OCI-LY7 (cell line): ENCODE results near the gene ACTA2. TPM values are rescaled to one million over a fixed set of nuclear protein-coding genes. Genes with fewer than 3 reads are reported as not detected.

Experiments
- BruUV-seq: library from RNA; stranded (reverse); fragments of 400-500 nt; replicated peaks from 2 replicates; lab custom pipeline; 2021; lab: Mats Ljungman, UMichigan
- CTCF ChIA-PET: fragments of 300-600 bp; sonication (Branson Sonifier 250); formaldehyde crosslinking; loops from one replicate; lab custom pipeline; 2022; ENCODE audit warnings: antibody characterized with exemption; ENCODE audit not compliant: unreplicated experiment; lab: Charles Lee
- POLR2A ChIA-PET: fragments of 300-600 bp; sonication (Branson Sonifier 250); formaldehyde crosslinking; loops from one replicate; lab custom pipeline; 2022; ENCODE audit warnings: antibody characterized with exemption; lab: Charles Lee
- DNase-seq: peaks from one replicate; pipeline ENCODE4 v3.0.0-alpha.2; 2015; ENCODE audit warnings: low spot score
- H2AFZ ChIP-seq: fragments of 200-600 bp; sonication (generic), shearing (Covaris generic); 2 replicates; pipeline ENCODE4 v1.6.1; 2014; ENCODE audit warnings: mild to moderate bottlenecking, antibody characterized with exemption, low read length, moderate library complexity
- H3K27ac ChIP-seq: fragments of 200-600 bp; sonication (generic); 2 replicates; pipeline ENCODE4 v1.5.1; 2014; ENCODE audit warnings: mixed run types, low read depth, mild to moderate bottlenecking, moderate library complexity, low read length, inconsistent platforms; ENCODE audit not compliant: poor library complexity, severe bottlenecking
- H3K36me3 ChIP-seq: fragments of 200-600 bp; sonication (generic); 2 replicates; pipeline ENCODE4 v1.6.1; 2014; ENCODE audit warnings: mild to moderate bottlenecking, antibody characterized with exemption, low read length, moderate library complexity, mixed read lengths; ENCODE audit not compliant: insufficient read depth
- H3K4me1 ChIP-seq: fragments of 200-600 bp; sonication (generic); 2 replicates; pipeline ENCODE4 v1.5.1; 2014; ENCODE audit warnings: mild to moderate bottlenecking, low read length; ENCODE audit not compliant: insufficient read depth, poor library complexity, severe bottlenecking
- H3K4me2 ChIP-seq: fragments of 200-600 bp; sonication (generic); 2 replicates; pipeline ENCODE4 v1.6.1; 2014; ENCODE audit warnings: mild to moderate bottlenecking, low read length
- H3K4me3 ChIP-seq: fragments of 200-600 bp; sonication (generic); 2 replicates; pipeline ENCODE4 v1.5.1; 2014; ENCODE audit warnings: mild to moderate bottlenecking, low read depth, low read length; ENCODE audit not compliant: poor library complexity, severe bottlenecking
- H3K79me2 ChIP-seq: fragments of 200-600 bp; sonication (generic); 2 replicates; pipeline ENCODE4 v1.6.1; 2016; ENCODE audit warnings: low read depth, mild to moderate bottlenecking, low read length, moderate library complexity, mixed read lengths; ENCODE audit not compliant: insufficient read depth
- H3K9me2 ChIP-seq: fragments of 200-600 bp; sonication (generic); 2 replicates; pipeline ENCODE4 v1.6.1; 2016; ENCODE audit warnings: mild to moderate bottlenecking, low read length, mixed read lengths; ENCODE audit not compliant: insufficient read depth
- H3K9me3 ChIP-seq: fragments of 200-600 bp; sonication (generic); 2 replicates; pipeline ENCODE4 v1.6.1; 2014; ENCODE audit warnings: mild to moderate bottlenecking, mixed run types, low read length, mixed read lengths
- H4K20me1 ChIP-seq: fragments of 200-600 bp; sonication (generic); 2 replicates; pipeline ENCODE4 v1.6.1; 2014; ENCODE audit warnings: mild to moderate bottlenecking, antibody characterized with exemption, low read length, moderate library complexity, mixed read lengths; ENCODE audit not compliant: insufficient read depth
- CTCF ChIP-seq: fragments of 200-600 bp; sonication (generic); conservative IDR thresholded peaks from 2 replicates; pipeline ENCODE4 v1.5.1; 2014; ENCODE audit warnings: mild to moderate bottlenecking, antibody characterized with exemption, low read length, moderate library complexity, mixed read lengths
- EZH2phosphoT487 ChIP-seq: fragments of 200-600 bp; sonication (generic); IDR thresholded peaks from 2 replicates; pipeline ENCODE4 v1.6.1; 2018; ENCODE audit warnings: low read depth, borderline replicate concordance, mild to moderate bottlenecking, mixed run types, antibody characterized with exemption, low read length, moderate library complexity, mixed read lengths
- intact Hi-C: fragments of 100-400 bp; cut with micrococcal nuclease; formaldehyde crosslinking; loops from one replicate; pipeline ENCODE4 v1.10.0; 2022; ENCODE audit not compliant: unreplicated experiment
- total RNA-seq, 2 experiments: library from RNA; depleted of rRNA in 1 of 2; stranded (reverse); fragments of >200 nt in 1 of 2; shearing (Covaris generic) in 1 of 2; gene quantifications; 2 replicates each; pipeline ENCODE4 v1.2.3, GENCODE V29; 2014 to 2022

ACTA2 gene
- total RNA-seq, 2 experiments from 2014 or later = 1.4 to 3.3 TPM

- DNase-seq = peak; percentile 40
- peaks cover 90% of the 10 kb centered on the region for H3K79me2 ChIP-seq
- peaks cover 79% of the 10 kb centered on the region for H3K4me1 ChIP-seq
These were observed 62.8 kb downstream of the ACTA2 start for GRCh38 chr10:88889559-88890337.

GRCh38 chr10:88888810-88889445 lies 63.6 kb downstream of the ACTA2 start:
- peaks cover 93% of the 10 kb centered on the region for H3K79me2 ChIP-seq
- H3K27ac ChIP-seq = peak overlapping the region; percentile 93
- no peaks in the 10 kb centered on the region for H3K9me3 ChIP-seq
- H2AFZ ChIP-seq = no peak overlapping the region
- no peak for DNase-seq
- BruUV-seq = no TSS peak
- intact Hi-C loops = loop anchor here (5.0 to 10.0 kb wide), 3 partner anchors 774 to 1794 kb away; partner anchors contain the start of genes GLUD1 and SHLD2
- peaks cover 17% of the 10 kb centered on the region; the same call in 1 of the 2 replicates for H3K36me3 ChIP-seq
- H3K4me2 ChIP-seq = peak overlapping the region; percentile 92
- CTCF ChIA-PET = interaction anchor here (0.6 to 1.0 kb wide), 4 partner anchors 10 to 45 kb away, joined by 3 read pairs; no protein-coding TSS in a partner anchor
- POLR2A ChIA-PET = interaction anchor here (1.2 to 17.8 kb wide), 5 partner anchors 10 to 1027 kb away, joined by 3 to 201 read pairs (median 15); partner anchors contain the start of genes FAS and STAMBPL1
- H4K20me1 ChIP-seq = no peaks in the 10 kb centered on the region; the same call in 1 of the 2 replicates
- peaks cover 87% of the 10 kb centered on the region for H3K4me1 ChIP-seq
- H3K4me3 ChIP-seq = peak overlapping the region; percentile 80
- H3K9me2 ChIP-seq = no peaks in the 10 kb centered on the region
- TF ChIP-seq CTCF (no peak), EZH2phosphoT487 (no peak)

More at GRCh38 chr10:88889559-88890337, 62.8 kb downstream of the ACTA2 start:
- H3K9me3 ChIP-seq = no peaks in the 10 kb centered on the region
- H3K4me2 ChIP-seq = peak overlapping the region; percentile 92
- H4K20me1 ChIP-seq = no peaks in the 10 kb centered on the region; the same call in 1 of the 2 replicates
- H3K9me2 ChIP-seq = no peaks in the 10 kb centered on the region
- no TSS peak for BruUV-seq
- no peak overlapping the region for H3K27ac ChIP-seq
- H2AFZ ChIP-seq = no peak overlapping the region
- TF ChIP-seq EZH2phosphoT487 (no peak), CTCF (no peak)
- H3K4me3 ChIP-seq = peak overlapping the region; percentile 23
- ChIA-PET POLR2A (interaction anchor here (0.7 to 17.8 kb wide), 5 partner anchors 8 to 71 kb away, joined by 3 to 201 read pairs (median 3); partner anchors contain the start of gene STAMBPL1), CTCF (no interaction called here)
- peaks cover 22% of the 10 kb centered on the region for H3K36me3 ChIP-seq
- intact Hi-C loops = loop anchor here (5.0 to 10.0 kb wide), 3 partner anchors 775 to 1795 kb away; partner anchors contain the start of genes GLUD1 and SHLD2
